ENCODE results near the gene BANF2. TPM values are rescaled to one million over a fixed set of nuclear protein-coding genes. Genes with fewer than 3 reads are reported as not detected.

BANF2 gene
- polyA plus RNA-seq, 1 donor from 2014 or later: not detected

DNA sequence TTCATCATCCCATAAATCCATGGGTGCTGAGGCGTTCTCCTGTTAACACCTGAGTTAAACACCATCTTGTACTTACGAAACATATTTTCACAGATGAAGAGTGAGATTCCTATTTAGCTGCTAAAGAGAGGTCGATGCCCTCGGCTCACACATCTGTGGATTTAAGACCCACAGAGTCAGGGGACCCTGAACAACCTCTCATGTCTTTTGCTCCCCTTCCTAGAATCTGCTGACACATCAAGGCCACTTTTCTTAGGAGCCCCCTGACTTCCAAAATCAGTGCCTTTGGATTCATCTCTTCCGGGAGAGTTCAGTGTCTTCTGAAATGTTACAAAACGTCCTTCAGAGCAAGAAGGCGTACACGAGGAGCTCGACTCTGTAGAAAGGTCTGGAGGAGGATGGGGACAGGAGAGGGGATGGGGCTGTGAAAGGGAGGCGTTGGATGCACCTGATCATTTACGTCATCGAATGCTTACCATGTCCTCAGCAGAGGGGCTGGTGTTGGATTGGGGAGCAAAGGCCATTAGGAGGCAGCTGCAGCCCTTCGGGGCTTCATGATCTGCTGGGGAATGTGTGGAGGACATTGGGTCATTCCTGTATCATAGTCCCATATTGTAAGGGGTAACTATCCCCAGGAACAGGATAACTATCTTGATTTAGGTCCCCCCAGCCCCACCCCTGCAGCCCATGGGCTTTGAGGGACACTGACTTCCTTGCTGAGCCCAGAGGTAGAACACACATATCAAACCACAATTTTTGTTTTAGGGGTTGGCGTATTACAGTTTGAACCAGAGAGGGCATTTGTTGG lies 22.9 kb downstream of the BANF2 start:
- no peak overlapping the region for H3K27ac ChIP-seq (ENCODE audit: low read length)

DNA sequence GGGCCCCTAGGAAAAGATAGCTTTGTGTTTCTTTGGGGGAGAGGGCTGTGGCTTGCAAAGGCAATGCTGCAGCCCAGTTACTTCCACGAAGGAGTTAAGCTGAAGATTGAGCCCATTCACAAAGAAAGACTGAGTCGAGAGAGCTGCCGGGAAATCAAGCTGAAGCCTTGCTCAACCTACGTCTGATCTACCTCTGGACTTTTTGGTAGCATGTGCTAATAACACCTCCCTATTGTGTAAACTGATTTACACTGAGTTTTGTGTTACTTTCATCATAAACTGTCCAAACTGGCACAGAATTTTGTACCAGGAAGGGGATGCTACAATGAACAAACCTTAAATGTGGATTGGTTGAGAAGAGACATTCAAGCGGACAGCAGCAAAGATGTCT lies 23.5 kb downstream of the BANF2 start:
- Histone ChIP-seq H4K20me1 (ENCODE audit: insufficient read depth) (no peaks in the 10 kb centered on the region), H3K9me2 (ENCODE audit: insufficient read depth, low read length) (no peaks in the 10 kb centered on the region), H3K9ac (ENCODE audit: low read length) (no peak overlapping the region), H3K4me2 (ENCODE audit: low read length) (no peak overlapping the region), H3K79me2 (replicated peaks; ENCODE audit: insufficient read depth, low read length) (no peaks in the 10 kb centered on the region), H3K27me3 (ENCODE audit: insufficient read depth, low read depth, low read length) (no peaks in the 10 kb centered on the region), H3K9me3 (ENCODE audit: low read length) (no peaks in the 10 kb centered on the region), H2AFZ (ENCODE audit: low read depth, low read length) (no peak overlapping the region), H3F3A (ENCODE audit: insufficient read depth, low read length, poor library complexity, severe bottlenecking) (no peaks in the 10 kb centered on the region), H3K4me3 (ENCODE audit: low read length) (no peak overlapping the region), H3K27ac (ENCODE audit: low read length) (no peak overlapping the region), H3K36me3 (ENCODE audit: insufficient read depth, low read length) (no peaks in the 10 kb centered on the region)
- TF ChIP-seq RAD21 (conservative IDR thresholded peaks at IDR 0.05) (no peak), EZH2 (IDR thresholded peaks at IDR 0.05; ENCODE audit: borderline replicate concordance, insufficient read depth, low read length, poor library complexity, severe bottlenecking) (no peak), POLR2AphosphoS5 (IDR thresholded peaks at IDR 0.05) (no peak), TAF1 (IDR thresholded peaks at IDR 0.05; ENCODE audit: low read depth) (no peak), SMC3 (conservative IDR thresholded peaks at IDR 0.05; ENCODE audit: poor library complexity) (no peak), EP300 (conservative IDR thresholded peaks at IDR 0.05; ENCODE audit: poor library complexity, severe bottlenecking) (no peak), MXI1 (conservative IDR thresholded peaks at IDR 0.05; ENCODE audit: poor library complexity, severe bottlenecking) (no peak)
- TF ChIP-seq, protein P1, sequence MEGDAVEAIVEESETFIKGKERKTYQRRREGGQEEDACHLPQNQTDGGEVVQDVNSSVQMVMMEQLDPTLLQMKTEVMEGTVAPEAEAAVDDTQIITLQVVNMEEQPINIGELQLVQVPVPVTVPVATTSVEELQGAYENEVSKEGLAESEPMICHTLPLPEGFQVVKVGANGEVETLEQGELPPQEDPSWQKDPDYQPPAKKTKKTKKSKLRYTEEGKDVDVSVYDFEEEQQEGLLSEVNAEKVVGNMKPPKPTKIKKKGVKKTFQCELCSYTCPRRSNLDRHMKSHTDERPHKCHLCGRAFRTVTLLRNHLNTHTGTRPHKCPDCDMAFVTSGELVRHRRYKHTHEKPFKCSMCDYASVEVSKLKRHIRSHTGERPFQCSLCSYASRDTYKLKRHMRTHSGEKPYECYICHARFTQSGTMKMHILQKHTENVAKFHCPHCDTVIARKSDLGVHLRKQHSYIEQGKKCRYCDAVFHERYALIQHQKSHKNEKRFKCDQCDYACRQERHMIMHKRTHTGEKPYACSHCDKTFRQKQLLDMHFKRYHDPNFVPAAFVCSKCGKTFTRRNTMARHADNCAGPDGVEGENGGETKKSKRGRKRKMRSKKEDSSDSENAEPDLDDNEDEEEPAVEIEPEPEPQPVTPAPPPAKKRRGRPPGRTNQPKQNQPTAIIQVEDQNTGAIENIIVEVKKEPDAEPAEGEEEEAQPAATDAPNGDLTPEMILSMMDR (IDR thresholded peaks at IDR 0.05; ENCODE audit: poor library complexity, severe bottlenecking): no peak
- TF ChIP-seq, protein P2, sequence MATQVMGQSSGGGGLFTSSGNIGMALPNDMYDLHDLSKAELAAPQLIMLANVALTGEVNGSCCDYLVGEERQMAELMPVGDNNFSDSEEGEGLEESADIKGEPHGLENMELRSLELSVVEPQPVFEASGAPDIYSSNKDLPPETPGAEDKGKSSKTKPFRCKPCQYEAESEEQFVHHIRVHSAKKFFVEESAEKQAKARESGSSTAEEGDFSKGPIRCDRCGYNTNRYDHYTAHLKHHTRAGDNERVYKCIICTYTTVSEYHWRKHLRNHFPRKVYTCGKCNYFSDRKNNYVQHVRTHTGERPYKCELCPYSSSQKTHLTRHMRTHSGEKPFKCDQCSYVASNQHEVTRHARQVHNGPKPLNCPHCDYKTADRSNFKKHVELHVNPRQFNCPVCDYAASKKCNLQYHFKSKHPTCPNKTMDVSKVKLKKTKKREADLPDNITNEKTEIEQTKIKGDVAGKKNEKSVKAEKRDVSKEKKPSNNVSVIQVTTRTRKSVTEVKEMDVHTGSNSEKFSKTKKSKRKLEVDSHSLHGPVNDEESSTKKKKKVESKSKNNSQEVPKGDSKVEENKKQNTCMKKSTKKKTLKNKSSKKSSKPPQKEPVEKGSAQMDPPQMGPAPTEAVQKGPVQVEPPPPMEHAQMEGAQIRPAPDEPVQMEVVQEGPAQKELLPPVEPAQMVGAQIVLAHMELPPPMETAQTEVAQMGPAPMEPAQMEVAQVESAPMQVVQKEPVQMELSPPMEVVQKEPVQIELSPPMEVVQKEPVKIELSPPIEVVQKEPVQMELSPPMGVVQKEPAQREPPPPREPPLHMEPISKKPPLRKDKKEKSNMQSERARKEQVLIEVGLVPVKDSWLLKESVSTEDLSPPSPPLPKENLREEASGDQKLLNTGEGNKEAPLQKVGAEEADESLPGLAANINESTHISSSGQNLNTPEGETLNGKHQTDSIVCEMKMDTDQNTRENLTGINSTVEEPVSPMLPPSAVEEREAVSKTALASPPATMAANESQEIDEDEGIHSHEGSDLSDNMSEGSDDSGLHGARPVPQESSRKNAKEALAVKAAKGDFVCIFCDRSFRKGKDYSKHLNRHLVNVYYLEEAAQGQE (IDR thresholded peaks at IDR 0.05; ENCODE audit: borderline replicate concordance): no peak

More for the DNA sequence above, 22.9 kb downstream of the BANF2 start:
- Histone ChIP-seq H2AFZ (ENCODE audit: low read depth, low read length) (no peak overlapping the region), H3K9ac (ENCODE audit: low read length) (no peak overlapping the region), H3F3A (ENCODE audit: insufficient read depth, low read length, poor library complexity, severe bottlenecking) (no peaks in the 10 kb centered on the region), H3K36me3 (ENCODE audit: insufficient read depth, low read length) (no peaks in the 10 kb centered on the region), H3K4me2 (ENCODE audit: low read length) (no peak overlapping the region), H4K20me1 (ENCODE audit: insufficient read depth) (no peaks in the 10 kb centered on the region), H3K9me3 (ENCODE audit: low read length) (no peaks in the 10 kb centered on the region), H3K79me2 (replicated peaks; ENCODE audit: insufficient read depth, low read length) (no peaks in the 10 kb centered on the region), H3K4me3 (ENCODE audit: low read length) (no peak overlapping the region), H3K27me3 (ENCODE audit: insufficient read depth, low read depth, low read length) (no peaks in the 10 kb centered on the region), H3K9me2 (ENCODE audit: insufficient read depth, low read length) (no peaks in the 10 kb centered on the region)
- TF ChIP-seq, protein P1 (IDR thresholded peaks at IDR 0.05; ENCODE audit: poor library complexity, severe bottlenecking): no peak
- TF ChIP-seq, protein P2 (IDR thresholded peaks at IDR 0.05; ENCODE audit: borderline replicate concordance): no peak
- TF ChIP-seq SMC3 (conservative IDR thresholded peaks at IDR 0.05; ENCODE audit: poor library complexity) (no peak), POLR2AphosphoS5 (IDR thresholded peaks at IDR 0.05) (no peak)

All from neural cell (in vitro differentiated cells).